Adrenal gland (tissue), 12 donors: ENCODE measurements around the gene MMP8. TPM values are rescaled to one million over a fixed set of nuclear protein-coding genes. Genes with fewer than 3 reads are reported as not detected.

Experiments used
- DNase-seq, 7 donors: peaks; one replicate each; pipeline ENCODE4 v3.0.0-alpha.2; 2019 to 2020
- H3K27ac ChIP-seq, 5 donors: fragments of 200-600 bp; sonication (generic) in 4 of 5; 1 replicate in 3 of 5; 2 replicates in 2 of 5; pipeline versions ENCODE4 v1.5.1 to v1.8.0; 2016 to 2020; ENCODE audit warnings: mild to moderate bottlenecking in 1 of 5
- H3K27me3 ChIP-seq: fragments of 200-600 bp; 2 replicates; pipeline ENCODE4 v1.8.0; 2021
- H3K36me3 ChIP-seq, 2 donors: fragments of 200-600 bp; replicated peaks in 1 of 2; 1 replicate in 1 of 2; 2 replicates in 1 of 2; pipeline versions ENCODE4 v1.5.1 to v1.8.0; 2018 to 2022
- H3K4me1 ChIP-seq, 2 donors: fragments of 200-600 bp; replicated peaks in 1 of 2; 1 replicate in 1 of 2; 2 replicates in 1 of 2; pipeline versions ENCODE4 v1.5.1 to v1.8.0; 2018 to 2021
- H3K4me3 ChIP-seq, 4 donors: fragments of 200-600 bp; sonication (generic) in 3 of 4; one replicate each; pipeline ENCODE4 v1.5.1; 2016 to 2018
- H3K9me3 ChIP-seq, 3 donors: fragments of 200-600 bp; sonication (generic) in 1 of 3; replicated peaks in 1 of 3; 1 replicate in 2 of 3; 2 replicates in 1 of 3; pipeline versions ENCODE4 v1.5.1 to v1.8.0; 2016 to 2021
- POLR2A ChIP-seq, 2 donors: fragments of 450-650 bp; IDR thresholded peaks; one replicate each; pipeline ENCODE4 v1.6.1; 2017; ENCODE audit warnings: antibody characterized with exemption in 2 of 2, mild to moderate bottlenecking in 2 of 2, moderate library complexity in 1 of 2
- WGBS, 4 donors: extraction: QIAGEN DNeasy Blood & Tissue Kit in 2 of 4; methylation state at CpG; one replicate each; pipeline versions ENCODE4 v1.1.5 to v1.1.7; 2013 to 2017; 5-methylcytosine and 5-hydroxymethylcytosine counted together
- intact Hi-C, 2 donors: fragments of 100-400 bp; cut with DNase I; formaldehyde crosslinking; loops; one replicate each; pipeline versions ENCODE4 v1.14.1 to v1.15.0; 2022 to 2023
- polyA plus RNA-seq, 3 donors: library from polyadenylated mRNA; stranded (reverse); fragments of 200-250 nt in 2 of 3; fragments of 350-450 nt in 1 of 3; fragmentation: Illumina TruSeq in 1 of 3; extraction: RNeasy Lipid Tissue Mini Kit (QIAGEN cat#74804) in 1 of 3; gene quantifications; one replicate each; pipeline ENCODE4 v1.2.3, GENCODE V29; 2013 to 2014
- total RNA-seq, 9 donors: library from RNA; depleted of rRNA in 4 of 9; stranded (reverse); fragments of >200 nt in 4 of 9; fragments of 120-200 nt in 1 of 9; fragmentation: NEBNext Ultra II Directional in 1 of 9; extraction: Animal tissue kit (Norgen Biotek cat#: 25700) in 1 of 9; gene quantifications; one replicate each; pipeline versions ENCODE4 v1.1.0 to v1.2.4, GENCODE V29; 2013 to 2023
- TF ChIP-seq, protein P1 (sequence below), 6 experiments: fragments of 450-650 bp in 4 of 6; fragments of 200-600 bp in 2 of 6; sonication (generic) in 1 of 6; IDR thresholded peaks; 1 replicate in 5 of 6; 2 replicates in 1 of 6; pipeline versions ENCODE4 v1.5.1 to v1.8.0; 2016 to 2021; ENCODE audit warnings: antibody characterized with exemption in 6 of 6, mild to moderate bottlenecking in 2 of 6, moderate library complexity in 1 of 6
- donor health status: healthy with polysubstance abuse.
- donor health status: Bipolar disorder and iron deficiency.
- donor health status: DM: yes; HTN: yes; CAD: no.
- donor health status: DM: no; HTN: no; CAD: no.
- donor health status: DM: no; HTN: no; CAD: no.
- donor health status: DM: yes; HTN: yes; CAD: no.

Gene MMP8
- total and polyA plus RNA-seq, 12 donors, result 0.08 to 1.4 (median 0.23) TPM; not detected in 7

DNA sequence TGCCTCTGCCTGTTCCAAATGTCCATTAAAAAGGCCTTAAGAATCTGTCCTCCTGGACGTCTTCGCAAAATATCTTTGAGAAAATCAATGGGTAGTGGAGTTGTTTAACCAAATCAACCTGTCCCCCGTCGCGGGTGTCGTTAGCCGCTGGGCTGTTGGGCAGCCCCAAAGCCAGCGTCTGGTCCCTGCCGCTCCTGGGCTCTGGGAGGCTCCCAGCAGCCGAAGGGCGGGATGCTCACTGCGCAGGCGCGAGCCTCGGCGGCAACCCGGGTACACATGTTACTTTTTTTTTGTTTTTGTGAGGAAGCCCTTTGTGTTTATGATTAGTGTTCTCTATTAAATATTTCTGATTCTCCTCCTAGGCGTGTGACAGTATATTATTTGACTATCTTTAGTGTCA lies 43.0 kb upstream of the MMP8 start:
- Histone ChIP-seq H3K36me3 (no peaks in the 10 kb centered on the region), H3K27ac (no peak overlapping the region), H3K9me3 (no peaks in the 10 kb centered on the region), H3K4me1 (no peaks in the 10 kb centered on the region), H3K27me3 (peaks cover 4% of the 10 kb centered on the region), H3K4me3 (no peak overlapping the region)
- WGBS, 4 donors, result 40 to 62% (median 55%) methylated on average over 18 of the region's 18 CpGs
- intact Hi-C loops, result no loop called here
- TF ChIP-seq POLR2A (IDR thresholded peaks at IDR 0.05), result no peak
- TF ChIP-seq, protein P1, sequence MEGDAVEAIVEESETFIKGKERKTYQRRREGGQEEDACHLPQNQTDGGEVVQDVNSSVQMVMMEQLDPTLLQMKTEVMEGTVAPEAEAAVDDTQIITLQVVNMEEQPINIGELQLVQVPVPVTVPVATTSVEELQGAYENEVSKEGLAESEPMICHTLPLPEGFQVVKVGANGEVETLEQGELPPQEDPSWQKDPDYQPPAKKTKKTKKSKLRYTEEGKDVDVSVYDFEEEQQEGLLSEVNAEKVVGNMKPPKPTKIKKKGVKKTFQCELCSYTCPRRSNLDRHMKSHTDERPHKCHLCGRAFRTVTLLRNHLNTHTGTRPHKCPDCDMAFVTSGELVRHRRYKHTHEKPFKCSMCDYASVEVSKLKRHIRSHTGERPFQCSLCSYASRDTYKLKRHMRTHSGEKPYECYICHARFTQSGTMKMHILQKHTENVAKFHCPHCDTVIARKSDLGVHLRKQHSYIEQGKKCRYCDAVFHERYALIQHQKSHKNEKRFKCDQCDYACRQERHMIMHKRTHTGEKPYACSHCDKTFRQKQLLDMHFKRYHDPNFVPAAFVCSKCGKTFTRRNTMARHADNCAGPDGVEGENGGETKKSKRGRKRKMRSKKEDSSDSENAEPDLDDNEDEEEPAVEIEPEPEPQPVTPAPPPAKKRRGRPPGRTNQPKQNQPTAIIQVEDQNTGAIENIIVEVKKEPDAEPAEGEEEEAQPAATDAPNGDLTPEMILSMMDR (IDR thresholded peaks at IDR 0.05), result no peak
- DNase-seq, result no peak

DNA sequence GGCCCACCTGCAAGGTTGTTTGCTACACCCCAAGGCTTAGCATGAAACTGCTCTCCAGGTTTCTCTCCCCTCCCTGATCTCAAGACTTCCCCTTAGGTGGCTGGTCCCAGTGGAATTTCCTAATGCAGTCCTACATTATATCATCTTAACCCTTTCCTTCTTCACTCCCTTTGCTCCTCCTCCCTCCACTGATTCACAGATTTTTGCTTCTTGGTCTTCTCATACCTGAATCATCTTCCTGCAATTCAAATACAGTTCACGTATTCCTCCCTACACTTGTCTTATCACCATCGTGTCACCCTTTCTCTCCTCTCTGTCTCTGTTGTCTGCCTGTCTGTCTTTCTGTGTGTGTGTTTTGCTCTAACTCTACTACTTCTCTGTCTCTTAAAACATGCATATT lies 38.7 kb upstream of the MMP8 start:
- no peak overlapping the region for H3K27ac ChIP-seq
- TF ChIP-seq POLR2A (IDR thresholded peaks at IDR 0.05), result no peak
- TF ChIP-seq, protein P1 (IDR thresholded peaks at IDR 0.05), result no peak
- intact Hi-C loops, result no loop called here

DNA sequence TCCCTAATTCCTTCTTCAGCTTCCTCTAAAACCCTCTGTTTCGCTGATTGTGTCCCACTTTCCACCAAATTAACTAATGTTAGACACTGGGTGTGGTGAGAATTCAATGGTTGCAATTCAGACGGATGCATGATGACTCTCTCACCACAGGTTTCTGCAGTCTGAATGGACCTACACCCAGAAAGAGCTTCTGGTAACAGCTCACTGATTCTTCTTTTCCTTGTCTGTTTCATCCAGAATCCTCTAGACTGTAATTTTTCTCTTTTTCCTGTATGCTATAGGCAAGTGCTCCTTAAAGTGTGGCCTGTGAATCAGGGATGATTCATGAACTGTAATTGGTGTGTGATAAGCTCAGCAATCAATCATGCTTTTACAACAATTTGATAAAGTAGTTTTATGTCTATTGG lies 37.6 kb upstream of the MMP8 start:
- Histone ChIP-seq H3K36me3 (no peaks in the 10 kb centered on the region), H3K4me1 (no peaks in the 10 kb centered on the region), H3K27ac (no peak overlapping the region), H3K27me3 (peaks cover 11% of the 10 kb centered on the region), H3K4me3 (no peak overlapping the region), H3K9me3 (no peaks in the 10 kb centered on the region)
- 32 to 48% (median 35%) methylated on average over 2 of the region's 2 CpGs for WGBS, 4 donors
- intact Hi-C loops, result no loop called here
- TF ChIP-seq, protein P1 (IDR thresholded peaks at IDR 0.05), result no peak
- TF ChIP-seq POLR2A (IDR thresholded peaks at IDR 0.05), result no peak
- DNase-seq, result no peak

More for the DNA sequence above, 38.7 kb upstream of the MMP8 start:
- Histone ChIP-seq H3K36me3 (no peaks in the 10 kb centered on the region), H3K9me3 (no peaks in the 10 kb centered on the region), H3K4me3 (no peak overlapping the region), H3K27me3 (peaks cover 8% of the 10 kb centered on the region), H3K4me1 (no peaks in the 10 kb centered on the region)
- DNase-seq, result no peak
- WGBS, 4 donors, result 62 to 77% (median 70%) methylated on average over 2 of the region's 2 CpGs

DNA sequence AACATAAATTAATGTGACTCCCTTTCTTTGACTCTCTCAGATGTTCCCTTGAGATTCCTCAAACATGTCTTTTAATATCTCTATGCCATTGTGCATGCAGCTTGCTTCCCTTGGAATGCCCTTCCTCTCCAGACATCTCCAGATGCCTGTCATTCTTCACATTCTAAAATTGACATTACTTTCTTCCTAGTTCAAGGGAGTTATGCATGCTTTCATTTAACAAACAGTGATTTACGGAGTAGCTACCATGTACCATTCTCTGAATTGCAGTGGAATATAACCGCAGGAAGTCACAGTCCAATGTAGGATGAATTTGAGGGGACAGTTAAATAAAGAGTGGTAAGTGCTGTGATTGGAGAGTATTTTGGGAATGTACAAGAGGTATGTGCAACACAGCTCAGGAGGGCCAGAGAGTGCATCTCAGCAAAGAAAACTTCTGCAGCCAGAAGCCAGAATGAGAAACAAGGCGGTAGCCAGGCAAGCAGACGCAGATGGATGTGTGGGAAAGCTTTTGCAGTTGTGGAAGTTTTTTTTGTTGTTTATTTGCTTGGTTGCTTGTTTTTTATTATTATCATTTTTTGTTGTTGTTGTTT lies 37.0 kb upstream of the MMP8 start:
- WGBS, 4 donors, result 55 to 64% (median 62%) methylated on average over 4 of the region's 4 CpGs
- H3K27me3 ChIP-seq, result peaks cover 8% of the 10 kb centered on the region
- intact Hi-C loops, result no loop called here
- no peak overlapping the region for H3K27ac ChIP-seq
- no peaks in the 10 kb centered on the region for H3K9me3 ChIP-seq
- TF ChIP-seq, protein P1 (IDR thresholded peaks at IDR 0.05), result no peak
- TF ChIP-seq POLR2A (IDR thresholded peaks at IDR 0.05), result no peak
- H3K4me3 ChIP-seq, result no peak overlapping the region
- H3K4me1 ChIP-seq, result no peaks in the 10 kb centered on the region
- no peak for DNase-seq
- no peaks in the 10 kb centered on the region for H3K36me3 ChIP-seq
